IMR-90 (cell line): Measurements from ENCODE around the gene GP1BA. TPM values are rescaled to one million over a fixed set of nuclear protein-coding genes. Genes with fewer than 3 reads are reported as not detected.

Experiments
- ATAC-seq: fragments of 200-7000 bp; cut with Tn5 transposase; 2 replicates; pipeline ENCODE4 v1.9.1; 2020; ENCODE audit warnings: low read depth, mild to moderate bottlenecking, moderate library complexity
- BruUV-seq: library from RNA; stranded (reverse); fragments of 400-500 nt; replicated peaks from 2 replicates; lab custom pipeline; 2021; lab: Mats Ljungman, UMichigan
- CTCF ChIA-PET: fragments of 300-600 bp; formaldehyde crosslinking; extraction: SDS; loops from one replicate; lab custom pipeline; 2021; ENCODE audit warnings: antibody characterized with exemption; lab: Yijun Ruan, JAX
- POLR2A ChIA-PET: fragments of 300-600 bp; sonication (Branson Sonifier 250); formaldehyde crosslinking; loops from one replicate; lab custom pipeline; 2022; ENCODE audit warnings: antibody characterized with exemption; ENCODE audit not compliant: unreplicated experiment; lab: Charles Lee
- DNase-seq: peaks from one replicate; pipeline ENCODE4 v3.0.0; 2013
- H2AFZ ChIP-seq: replicated peaks from 2 replicates; pipeline ENCODE3; 2013; ENCODE audit warnings: low read length, mild to moderate bottlenecking; ENCODE audit not compliant: poor library complexity
- H2AK5ac ChIP-seq: 2 replicates; pipeline ENCODE4 v1.6.1; 2013; ENCODE audit warnings: low read depth, low read length, inconsistent platforms
- H2AK9ac ChIP-seq: replicated peaks from 2 replicates; pipeline ENCODE3; 2013; ENCODE audit warnings: mild to moderate bottlenecking, low read depth, low read length, moderate library complexity; ENCODE audit not compliant: poor library complexity
- H2BK120ac ChIP-seq: 2 replicates; pipeline ENCODE4 v1.6.1; 2013; ENCODE audit warnings: low read depth, low read length, inconsistent platforms
- H2BK15ac ChIP-seq: 3 replicates; pipeline ENCODE4 v1.6.1; 2013; ENCODE audit warnings: low read depth, low read length, inconsistent platforms
- H2BK20ac ChIP-seq: 2 replicates; pipeline ENCODE4 v1.6.1; 2013; ENCODE audit warnings: low read depth, mild to moderate bottlenecking, inconsistent platforms, low read length, moderate library complexity
- H2BK5ac ChIP-seq: 2 replicates; pipeline ENCODE4 v1.6.1; 2013; ENCODE audit warnings: mild to moderate bottlenecking, low read depth, low read length, inconsistent platforms; ENCODE audit not compliant: poor library complexity, severe bottlenecking
- H3K14ac ChIP-seq: replicated peaks from 2 replicates; pipeline ENCODE4 v1.6.1; 2013; ENCODE audit warnings: low read depth, low read length, inconsistent platforms
- H3K18ac ChIP-seq: 2 replicates; pipeline ENCODE4 v1.6.1; 2013; ENCODE audit warnings: low read depth, low read length, control low read depth
- H3K23ac ChIP-seq: 2 replicates; pipeline ENCODE4 v1.6.1; 2013; ENCODE audit warnings: low read depth, low read length, inconsistent platforms
- H3K27ac ChIP-seq: 2 replicates; pipeline ENCODE4 v1.5.1; 2013; ENCODE audit warnings: mild to moderate bottlenecking, control low read depth, low read length; ENCODE audit not compliant: insufficient read depth
- H3K27me3 ChIP-seq: 2 replicates; pipeline ENCODE4 v1.6.1; 2013; ENCODE audit warnings: low read length; ENCODE audit not compliant: control insufficient read depth, insufficient read depth
- H3K36me3 ChIP-seq: 2 replicates; pipeline ENCODE4 v1.6.1; 2013; ENCODE audit warnings: low read length, mixed read lengths; ENCODE audit not compliant: control insufficient read depth, insufficient read depth
- H3K4ac ChIP-seq: 2 replicates; pipeline ENCODE4 v1.6.1; 2013; ENCODE audit warnings: low read depth, low read length, inconsistent platforms
- H3K4me1 ChIP-seq: 2 replicates; pipeline ENCODE4 v1.6.1; 2013; ENCODE audit warnings: low read length, mixed read lengths; ENCODE audit not compliant: control insufficient read depth, insufficient read depth
- H3K4me2 ChIP-seq: 2 replicates; pipeline ENCODE4 v1.6.1; 2013; ENCODE audit warnings: low read depth, mild to moderate bottlenecking, control low read depth, low read length, moderate library complexity
- H3K4me3 ChIP-seq: 2 replicates; pipeline ENCODE4 v1.5.1; 2013; ENCODE audit warnings: low read depth, mild to moderate bottlenecking, control low read depth, low read length, moderate library complexity; ENCODE audit not compliant: insufficient read depth
- H3K56ac ChIP-seq: 2 replicates; pipeline ENCODE4 v1.6.1; 2013; ENCODE audit warnings: low read length, inconsistent platforms; ENCODE audit not compliant: insufficient read depth; ENCODE audit errors: extremely low read depth
- H3K79me1 ChIP-seq, 2 experiments: 2 replicates each; pipeline ENCODE4 v1.6.1; 2013; ENCODE audit warnings: low read length in 2 of 2, inconsistent platforms in 1 of 2, low read depth in 1 of 2
- H3K9ac ChIP-seq: 2 replicates; pipeline ENCODE4 v1.6.1; 2013; ENCODE audit warnings: low read depth, low read length, control low read depth
- H3K9me1 ChIP-seq: 2 replicates; pipeline ENCODE4 v1.6.1; 2013; ENCODE audit warnings: low read length, inconsistent platforms; ENCODE audit not compliant: insufficient read depth
- H3K9me3 ChIP-seq: 2 replicates; pipeline ENCODE4 v1.6.1; 2013; ENCODE audit warnings: low read length; ENCODE audit not compliant: control insufficient read depth, insufficient read depth
- H4K20me1 ChIP-seq: 2 replicates; pipeline ENCODE4 v1.6.1; 2013; ENCODE audit warnings: low read length, inconsistent platforms; ENCODE audit not compliant: insufficient read depth
- H4K5ac ChIP-seq: 2 replicates; pipeline ENCODE4 v1.6.1; 2013; ENCODE audit warnings: mild to moderate bottlenecking, low read depth, low read length, control low read depth
- H4K8ac ChIP-seq, 2 experiments: 2 replicates each; pipeline ENCODE4 v1.6.1; 2013; ENCODE audit warnings: low read depth in 2 of 2, low read length in 2 of 2, control low read depth in 1 of 2, inconsistent platforms in 1 of 2
- H4K91ac ChIP-seq: 2 replicates; pipeline ENCODE4 v1.6.1; 2013; ENCODE audit warnings: low read depth, low read length, inconsistent platforms; ENCODE audit not compliant: insufficient read depth
- BHLHE40 ChIP-seq: fragments of 150-350 bp; IDR thresholded peaks from 2 replicates; pipeline ENCODE4 v1.6.1; 2016; ENCODE audit warnings: mild to moderate bottlenecking, low read depth, low read length
- CEBPB ChIP-seq: IDR thresholded peaks from 2 replicates; pipeline ENCODE4 v1.6.1; 2012; ENCODE audit warnings: low read depth, low read length, improper control_type of control experiment
- CHD1 ChIP-seq: IDR thresholded peaks from 2 replicates; pipeline ENCODE4 v1.6.1; 2012; ENCODE audit warnings: low read depth, low read length, improper control_type of control experiment
- FOS ChIP-seq: fragments of 150-350 bp; IDR thresholded peaks from 2 replicates; pipeline ENCODE4 v1.6.1; 2016; ENCODE audit warnings: low read depth, low read length
- MAFK ChIP-seq: IDR thresholded peaks from 2 replicates; pipeline ENCODE4 v1.6.1; 2012; ENCODE audit warnings: low read depth, low read length, improper control_type of control experiment
- MAZ ChIP-seq: IDR thresholded peaks from 2 replicates; pipeline ENCODE4 v1.6.1; 2012; ENCODE audit warnings: low read depth, mild to moderate bottlenecking, low read length, improper control_type of control experiment, moderate library complexity, borderline replicate concordance
- MXI1 ChIP-seq: IDR thresholded peaks from 2 replicates; pipeline ENCODE4 v1.6.1; 2012; ENCODE audit warnings: low read depth, mild to moderate bottlenecking, low read length, moderate library complexity, borderline replicate concordance
- NFE2L2 ChIP-seq: fragments of 150-350 bp; IDR thresholded peaks from 2 replicates; pipeline ENCODE4 v1.6.1; 2016; ENCODE audit warnings: low read depth, mild to moderate bottlenecking, low read length
- POLR2A ChIP-seq: IDR thresholded peaks from 2 replicates; pipeline ENCODE4 v1.6.1; 2012; ENCODE audit warnings: mild to moderate bottlenecking, low read depth, low read length
- RAD21 ChIP-seq: IDR thresholded peaks from 2 replicates; pipeline ENCODE4 v1.6.1; 2012; ENCODE audit warnings: low read length, improper control_type of control experiment
- RCOR1 ChIP-seq: IDR thresholded peaks from 2 replicates; pipeline ENCODE4 v1.6.1; 2012; ENCODE audit warnings: mild to moderate bottlenecking, low read length, improper control_type of control experiment; ENCODE audit not compliant: insufficient replicate concordance
- RFX5 ChIP-seq: IDR thresholded peaks from 2 replicates; pipeline ENCODE4 v1.8.0; 2012; ENCODE audit warnings: low read depth, mild to moderate bottlenecking, low read length, moderate library complexity
- SMC3 ChIP-seq: fragments of 150-350 bp; IDR thresholded peaks from 2 replicates; pipeline ENCODE4 v1.6.1; 2016; ENCODE audit warnings: low read depth, mild to moderate bottlenecking, antibody characterized with exemption, low read length, moderate library complexity
- WGBS, 2 experiments: methylation state at CpG; one replicate each; pipeline versions ENCODE4 v1.1.5 to v1.1.7; 2013; ENCODE audit warnings: missing lambda C conversion rate in 2 of 2; ENCODE audit not compliant: insufficient read length in 1 of 2; ENCODE audit errors: extremely low coverage in 2 of 2; 5-methylcytosine and 5-hydroxymethylcytosine counted together
- dilution Hi-C: fragments of 300-500 bp; cut with HindIII; formaldehyde crosslinking; loops from one replicate; pipeline ENCODE4 v1.14.3; 2018; ENCODE audit warnings: low sequenced_read_pairs; ENCODE audit not compliant: unreplicated experiment
- in situ Hi-C: fragments of 300-500 bp; cut with MboI; formaldehyde crosslinking; loops from 3 replicates; pipeline ENCODE4 v1.14.3; 2019; ENCODE audit warnings: low sequenced_read_pairs, inconsistent platforms, mixed read lengths
- intact Hi-C: fragments of 100-400 bp; cut with micrococcal nuclease; formaldehyde crosslinking; loops from 2 replicates; pipeline ENCODE4 v1.10.0; 2022
- polyA plus RNA-seq, 3 experiments: library from polyadenylated mRNA; depleted of rRNA; stranded (reverse); fragments of >200 nt; gene quantifications; 2 replicates each; pipeline ENCODE4 v1.2.3, GENCODE V29; 2012; ENCODE audit warnings: low replicate concordance in 1 of 3
- total RNA-seq: library from RNA; depleted of rRNA; stranded (reverse); fragments of >200 nt; gene quantifications from 2 replicates; pipeline ENCODE4 v1.2.3, GENCODE V29; 2012
- TF ChIP-seq, protein P1 (sequence below): conservative IDR thresholded peaks from 2 replicates; pipeline ENCODE4 v1.5.1; 2012; ENCODE audit warnings: mild to moderate bottlenecking, low read depth, low read length, improper control_type of control experiment
- TF ChIP-seq, protein P2 (sequence below): fragments of 150-350 bp; IDR thresholded peaks from 2 replicates; pipeline ENCODE4 v1.6.1; 2016; ENCODE audit warnings: low read depth, mild to moderate bottlenecking, low read length, moderate library complexity, borderline replicate concordance
- TF ChIP-seq, protein P3 (sequence below): fragments of 150-350 bp; IDR thresholded peaks from 2 replicates; pipeline ENCODE4 v1.6.1; 2017; ENCODE audit warnings: mild to moderate bottlenecking, antibody characterized with exemption, low read length, low read depth

The GP1BA gene
- total and polyA plus RNA-seq, 2 of the 4 experiments (the other 2 are of a cell fraction), result not detected

DNA sequence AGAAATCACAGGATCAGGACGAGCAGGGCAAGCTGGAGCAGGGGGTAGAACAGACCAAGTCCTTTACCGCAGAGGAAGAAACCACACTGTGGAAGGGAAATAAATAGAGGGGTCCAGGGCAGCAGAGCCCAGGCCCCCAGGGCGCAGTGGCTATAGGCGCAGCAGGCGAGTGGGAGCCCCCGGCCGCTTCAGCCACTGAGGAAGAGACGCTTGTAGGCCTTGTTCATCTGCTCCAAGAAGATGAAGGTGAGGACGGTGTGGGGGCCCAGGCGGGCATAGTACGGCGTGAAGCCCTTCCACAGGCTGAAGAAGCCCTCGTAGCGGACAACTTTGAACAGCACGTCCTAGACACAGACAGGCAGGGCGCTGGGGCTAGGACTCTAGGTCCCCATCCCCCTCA, 5.5 kb downstream of the GP1BA start:
- no peak for ATAC-seq
- no peak overlapping the region for H2BK15ac ChIP-seq
- no TSS peak for BruUV-seq
- no peak overlapping the region for H3K18ac ChIP-seq
- dilution Hi-C loops (no loop called here), intact Hi-C loops (no loop called here), in situ Hi-C loops (no loop called here)
- no peak overlapping the region for H2BK120ac ChIP-seq
- H3K36me3 ChIP-seq, result peaks cover 22% of the 10 kb centered on the region
- H3K56ac ChIP-seq, result no peak overlapping the region
- ChIA-PET POLR2A (no interaction called here), CTCF (no interaction called here)
- WGBS, 2 experiments, result 90% methylated on average over 2 of the region's 16 CpGs; no CpG with 5 or more reads in 1 of the 2 experiments
- H2BK20ac ChIP-seq, result no peak overlapping the region
- H2BK5ac ChIP-seq, result no peak overlapping the region
- no peak overlapping the region for H3K14ac ChIP-seq
- H3K4me3 ChIP-seq, result no peak overlapping the region
- no peak overlapping the region for H3K23ac ChIP-seq
- peaks cover 17% of the 10 kb centered on the region for H3K9me1 ChIP-seq
- TF ChIP-seq CEBPB (no peak), NFE2L2 (no peak), FOS (no peak), MAZ (no peak), MAFK (no peak), BHLHE40 (no peak), SMC3 (no peak), RFX5 (no peak), RCOR1 (no peak), POLR2A (no peak), RAD21 (no peak), CHD1 (no peak), MXI1 (no peak)
- TF ChIP-seq, protein P1, sequence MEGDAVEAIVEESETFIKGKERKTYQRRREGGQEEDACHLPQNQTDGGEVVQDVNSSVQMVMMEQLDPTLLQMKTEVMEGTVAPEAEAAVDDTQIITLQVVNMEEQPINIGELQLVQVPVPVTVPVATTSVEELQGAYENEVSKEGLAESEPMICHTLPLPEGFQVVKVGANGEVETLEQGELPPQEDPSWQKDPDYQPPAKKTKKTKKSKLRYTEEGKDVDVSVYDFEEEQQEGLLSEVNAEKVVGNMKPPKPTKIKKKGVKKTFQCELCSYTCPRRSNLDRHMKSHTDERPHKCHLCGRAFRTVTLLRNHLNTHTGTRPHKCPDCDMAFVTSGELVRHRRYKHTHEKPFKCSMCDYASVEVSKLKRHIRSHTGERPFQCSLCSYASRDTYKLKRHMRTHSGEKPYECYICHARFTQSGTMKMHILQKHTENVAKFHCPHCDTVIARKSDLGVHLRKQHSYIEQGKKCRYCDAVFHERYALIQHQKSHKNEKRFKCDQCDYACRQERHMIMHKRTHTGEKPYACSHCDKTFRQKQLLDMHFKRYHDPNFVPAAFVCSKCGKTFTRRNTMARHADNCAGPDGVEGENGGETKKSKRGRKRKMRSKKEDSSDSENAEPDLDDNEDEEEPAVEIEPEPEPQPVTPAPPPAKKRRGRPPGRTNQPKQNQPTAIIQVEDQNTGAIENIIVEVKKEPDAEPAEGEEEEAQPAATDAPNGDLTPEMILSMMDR, result no peak
- TF ChIP-seq, protein P2, sequence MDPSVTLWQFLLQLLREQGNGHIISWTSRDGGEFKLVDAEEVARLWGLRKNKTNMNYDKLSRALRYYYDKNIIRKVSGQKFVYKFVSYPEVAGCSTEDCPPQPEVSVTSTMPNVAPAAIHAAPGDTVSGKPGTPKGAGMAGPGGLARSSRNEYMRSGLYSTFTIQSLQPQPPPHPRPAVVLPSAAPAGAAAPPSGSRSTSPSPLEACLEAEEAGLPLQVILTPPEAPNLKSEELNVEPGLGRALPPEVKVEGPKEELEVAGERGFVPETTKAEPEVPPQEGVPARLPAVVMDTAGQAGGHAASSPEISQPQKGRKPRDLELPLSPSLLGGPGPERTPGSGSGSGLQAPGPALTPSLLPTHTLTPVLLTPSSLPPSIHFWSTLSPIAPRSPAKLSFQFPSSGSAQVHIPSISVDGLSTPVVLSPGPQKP, result no peak
- TF ChIP-seq, protein P3, sequence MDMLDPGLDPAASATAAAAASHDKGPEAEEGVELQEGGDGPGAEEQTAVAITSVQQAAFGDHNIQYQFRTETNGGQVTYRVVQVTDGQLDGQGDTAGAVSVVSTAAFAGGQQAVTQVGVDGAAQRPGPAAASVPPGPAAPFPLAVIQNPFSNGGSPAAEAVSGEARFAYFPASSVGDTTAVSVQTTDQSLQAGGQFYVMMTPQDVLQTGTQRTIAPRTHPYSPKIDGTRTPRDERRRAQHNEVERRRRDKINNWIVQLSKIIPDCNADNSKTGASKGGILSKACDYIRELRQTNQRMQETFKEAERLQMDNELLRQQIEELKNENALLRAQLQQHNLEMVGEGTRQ, result no peak
- no peak overlapping the region for H3K4me2 ChIP-seq
- no peak for DNase-seq
- no peaks in the 10 kb centered on the region for H3K9me3 ChIP-seq
- no peak overlapping the region for H2AK9ac ChIP-seq
- no peak overlapping the region for H3K27ac ChIP-seq
- peaks cover 17 to 37% of the 10 kb centered on the region in 2 experiments; a peak in 3 of 4 replicates for H3K79me1 ChIP-seq
- H3K9ac ChIP-seq, result no peak overlapping the region
- peaks cover 14% of the 10 kb centered on the region for H3K4me1 ChIP-seq
- peaks cover 13% of the 10 kb centered on the region; the same call in 1 of the 2 replicates for H4K20me1 ChIP-seq
- H4K91ac ChIP-seq, result no peak overlapping the region
- H3K4ac ChIP-seq, result no peak overlapping the region
- no peaks in the 10 kb centered on the region for H3K27me3 ChIP-seq
- H2AFZ ChIP-seq, result no peak overlapping the region
- H4K8ac ChIP-seq, result no peak overlapping the region
- H4K5ac ChIP-seq, result no peak overlapping the region
- H2AK5ac ChIP-seq, result no peak overlapping the region
